Right renal cortex interstitium (tissue), 3 donors: ENCODE measurements around the gene MBP. TPM values are rescaled to one million over a fixed set of nuclear protein-coding genes. Genes with fewer than 3 reads are reported as not detected.

Source experiments
- DNase-seq, 3 donors: peaks; one replicate each; pipeline ENCODE4 v3.0.0-alpha.2; 2013; ENCODE audit warnings: low read depth in 3 of 3, low spot score in 2 of 3
- polyA plus RNA-seq, 3 donors: library from polyadenylated mRNA; unstranded; fragments of 120-200 nt; gene quantifications; one replicate each; pipeline ENCODE4 v1.2.1, GENCODE V29; 2013; ENCODE audit not compliant: insufficient read length in 3 of 3

The MBP gene
- polyA plus RNA-seq, 3 donors, result 17.5 to 20.9 (median 17.7) TPM

DNA sequence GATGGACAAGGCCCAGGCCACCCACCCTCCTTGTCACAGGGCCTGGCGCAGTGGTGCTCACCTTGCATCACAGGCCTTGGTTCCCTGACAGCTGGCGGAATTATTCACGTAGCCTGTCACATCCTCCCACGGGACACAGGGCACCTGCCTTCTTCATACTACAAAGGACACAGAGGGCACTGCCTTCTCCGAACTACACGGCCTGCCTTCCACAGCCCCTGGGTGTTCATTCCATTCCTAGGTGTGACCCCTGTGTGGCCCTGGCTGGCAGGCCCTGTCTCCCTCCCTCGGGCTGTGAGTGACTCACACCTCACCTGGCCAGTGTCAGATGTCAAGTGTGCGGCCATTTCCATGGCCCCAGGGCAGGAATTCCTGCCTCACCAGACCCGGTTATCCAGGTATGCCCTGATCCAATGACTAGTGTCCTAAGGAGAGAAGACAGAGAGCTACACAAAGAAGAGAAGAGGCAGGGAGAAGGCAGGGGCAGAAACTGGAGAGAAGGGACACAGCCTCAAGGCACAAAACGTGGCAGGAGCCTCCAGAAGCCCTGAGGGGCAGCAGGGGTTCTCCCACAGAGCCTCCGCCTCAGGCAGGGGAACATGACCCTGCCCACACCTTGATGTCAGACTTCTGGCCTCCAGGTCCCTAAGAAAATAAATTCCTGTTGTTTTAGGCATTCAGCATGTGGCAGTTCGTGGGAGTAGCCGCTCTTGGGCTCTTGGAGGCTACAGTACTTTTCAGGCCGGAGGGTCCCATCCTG lies 43.4 kb downstream of the MBP start:
- DNase-seq, result no peak

DNA sequence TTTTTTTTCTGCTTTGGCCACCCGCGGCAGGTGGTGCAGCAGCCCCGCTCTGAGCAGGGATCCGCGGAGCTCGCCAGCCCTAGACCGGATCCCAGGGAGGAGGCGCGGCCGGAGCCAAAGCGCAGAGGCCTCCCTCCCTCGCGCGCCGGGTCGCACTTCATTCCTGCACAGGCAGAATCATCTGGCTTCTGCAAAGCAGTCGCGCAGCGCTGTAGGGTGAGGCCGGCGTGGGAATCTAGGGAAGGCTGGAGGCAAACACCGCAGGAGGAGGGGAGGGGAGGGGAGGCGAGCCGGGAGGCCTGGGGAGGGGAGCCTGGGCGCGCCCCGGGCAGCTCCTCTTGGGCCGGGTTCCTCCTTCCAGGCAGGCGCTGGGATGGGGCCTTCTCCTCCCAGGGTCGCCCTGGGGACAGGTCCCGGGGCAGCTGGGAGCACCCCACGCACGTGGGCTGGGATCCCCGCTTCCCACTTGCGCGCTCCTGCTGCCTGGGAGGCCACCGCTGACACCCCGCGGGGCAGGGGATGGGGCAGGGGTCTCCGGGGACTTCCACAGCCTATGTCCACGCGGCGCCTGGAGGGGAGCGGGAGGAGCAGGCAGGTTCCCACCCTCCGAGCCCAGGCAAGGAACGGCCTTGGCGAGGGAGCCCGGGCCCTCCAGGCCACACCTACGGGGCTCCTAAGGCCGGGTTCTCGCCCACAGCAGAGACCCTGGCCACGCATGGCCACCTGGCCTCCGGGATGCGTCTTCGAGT lies 45.0 kb downstream of the MBP start:
- no peak for DNase-seq

DNA sequence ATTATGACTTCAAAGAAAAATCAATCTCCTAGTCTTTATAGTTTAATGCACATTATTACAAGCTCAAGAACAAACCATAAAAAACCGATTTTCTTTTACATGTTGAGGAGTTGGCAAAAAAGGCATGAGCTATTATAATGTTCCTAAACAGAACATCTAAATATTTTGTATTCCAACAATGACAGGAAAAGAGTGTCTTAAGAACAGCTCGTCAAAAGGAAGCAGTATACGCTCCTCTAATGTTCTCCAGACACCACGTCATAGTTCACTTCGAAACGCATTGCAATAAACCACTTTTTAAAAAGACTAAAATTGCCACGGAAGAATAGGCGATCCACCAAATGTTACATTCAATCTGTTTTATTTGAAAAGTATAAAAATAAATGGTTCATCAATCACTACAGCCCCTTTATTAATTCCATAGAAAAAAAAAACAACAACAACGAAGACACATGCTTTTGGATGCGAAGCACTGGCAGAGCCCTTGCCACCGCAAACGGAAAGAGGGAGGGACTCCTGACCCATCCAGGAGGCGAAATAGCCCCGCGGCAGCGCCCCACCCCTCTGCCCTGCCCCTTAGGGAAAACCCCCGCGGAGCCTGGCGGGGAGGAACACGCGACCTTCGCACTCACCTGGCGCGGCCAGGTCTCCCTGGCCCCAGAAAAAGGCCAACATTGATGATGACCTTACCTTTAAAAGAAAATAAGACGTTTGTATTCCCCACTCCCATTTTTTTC lies 45.8 kb downstream of the MBP start:
- DNase-seq, result no peak

DNA sequence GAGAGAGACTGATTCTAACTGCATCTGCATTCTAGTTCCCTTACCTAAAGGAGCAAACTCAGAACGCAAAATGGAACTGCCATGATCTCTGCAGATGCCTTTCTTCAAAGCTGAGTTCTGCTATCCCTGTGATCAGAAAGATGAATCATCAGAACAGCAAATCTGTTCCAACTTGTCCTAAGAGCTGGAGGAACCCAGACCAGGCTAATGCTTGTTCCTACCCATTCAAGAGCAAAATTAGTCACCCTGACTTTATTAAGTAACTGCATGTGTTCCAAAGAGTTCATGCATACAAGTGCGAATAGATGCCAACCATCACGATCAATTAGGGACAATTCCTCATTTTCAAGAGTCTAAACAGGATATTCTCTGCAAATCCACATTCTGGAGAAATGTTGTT lies 46.5 kb downstream of the MBP start:
- no peak for DNase-seq

DNA sequence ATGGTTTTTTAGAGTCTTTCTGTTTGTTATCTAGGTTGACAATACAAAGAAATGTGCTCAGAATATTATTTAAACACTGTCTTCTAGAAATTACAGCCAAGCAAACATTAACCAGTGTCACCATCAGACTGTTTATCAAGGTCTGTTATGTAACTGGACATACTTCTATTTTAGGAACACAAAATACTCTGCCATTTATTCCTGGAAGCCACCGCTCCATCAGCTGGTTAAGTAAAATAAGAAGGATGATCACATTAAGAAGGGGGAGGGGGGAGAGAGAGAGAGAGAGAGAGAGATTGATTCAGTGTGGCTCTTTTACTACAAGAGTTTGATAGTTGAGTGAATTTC lies 47.9 kb downstream of the MBP start:
- no peak for DNase-seq

DNA sequence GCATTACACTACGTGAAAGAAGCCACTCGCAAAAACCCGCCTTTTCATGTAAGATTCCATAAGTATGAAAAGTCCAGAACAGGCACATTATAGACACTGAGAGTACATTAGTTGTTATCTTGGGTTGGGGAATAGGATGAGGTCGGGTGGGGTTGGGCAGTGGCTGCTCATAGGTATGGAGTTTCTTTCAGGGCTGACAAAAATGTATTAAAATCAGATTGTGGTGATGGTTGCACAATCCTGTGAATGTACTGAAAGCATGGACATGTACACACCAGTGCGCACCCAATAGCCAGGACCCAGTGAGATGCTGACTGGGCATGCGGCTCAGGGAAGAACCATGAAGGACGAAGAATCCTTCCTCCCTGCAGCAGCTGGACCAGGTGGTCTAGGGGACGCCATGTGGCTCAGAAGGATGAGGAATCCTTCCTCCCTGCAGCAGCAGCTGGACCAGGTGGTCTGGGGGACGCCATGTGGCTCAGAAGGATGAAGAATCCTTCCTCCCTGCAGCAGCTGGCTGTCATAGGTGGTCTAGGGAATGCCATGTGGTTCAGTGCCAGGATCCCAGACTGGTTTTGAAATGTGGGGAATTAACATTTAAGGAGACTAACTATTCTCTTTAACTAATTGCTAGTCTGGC lies 50.1 kb downstream of the MBP start:
- no peak for DNase-seq

DNA sequence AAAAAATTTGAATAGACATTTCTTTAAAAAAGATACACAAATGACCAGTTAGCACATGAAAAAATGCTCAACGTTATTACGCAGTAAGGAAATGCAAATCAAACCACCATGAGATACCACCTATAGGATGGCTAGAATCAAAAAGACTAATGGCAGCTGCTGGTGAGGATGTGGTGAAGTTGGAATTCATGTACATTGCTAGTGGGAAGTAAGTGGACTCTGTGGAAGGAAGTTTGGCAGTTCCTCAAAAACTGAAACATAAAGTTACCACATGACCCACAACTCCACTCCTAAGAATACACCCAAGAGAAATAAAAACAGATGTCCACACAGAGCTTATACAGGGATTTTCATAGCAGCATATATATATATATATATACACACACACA lies 51.2 kb downstream of the MBP start:
- no peak for DNase-seq

DNA sequence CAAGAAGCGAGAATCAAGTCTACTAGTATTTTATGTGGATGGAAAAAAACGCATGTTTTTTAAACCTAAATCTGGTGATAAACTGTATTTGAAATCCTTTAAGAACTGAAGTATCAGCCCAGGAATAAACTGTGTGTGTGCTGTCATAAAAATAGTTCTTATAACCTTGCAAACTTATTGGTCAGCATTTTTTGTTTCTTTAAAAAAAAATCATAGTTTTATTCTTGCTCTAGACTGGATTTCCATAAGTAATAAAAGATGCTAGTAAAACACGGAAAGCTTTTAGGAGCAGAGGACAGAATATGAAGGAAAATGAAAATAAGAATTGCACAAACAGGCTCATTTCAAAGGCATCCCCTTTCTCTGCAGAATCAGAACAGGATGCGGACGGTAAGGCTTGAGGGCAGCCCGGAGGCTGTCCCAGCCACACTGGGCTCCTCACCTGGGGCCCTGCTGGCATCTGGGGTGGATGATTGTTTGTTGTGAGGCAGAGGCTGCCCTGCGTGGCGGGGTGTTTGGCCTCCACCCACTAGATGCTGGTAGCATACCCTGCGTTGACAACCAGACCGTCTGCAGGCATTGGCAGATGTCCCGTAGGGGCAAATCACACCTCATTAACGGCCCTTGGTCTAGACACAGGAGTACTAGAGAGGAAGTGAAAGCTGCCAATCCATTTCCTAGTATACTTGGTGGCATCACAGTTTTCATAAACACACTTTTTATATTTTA lies 52.5 kb downstream of the MBP start:
- DNase-seq, result no peak

DNA sequence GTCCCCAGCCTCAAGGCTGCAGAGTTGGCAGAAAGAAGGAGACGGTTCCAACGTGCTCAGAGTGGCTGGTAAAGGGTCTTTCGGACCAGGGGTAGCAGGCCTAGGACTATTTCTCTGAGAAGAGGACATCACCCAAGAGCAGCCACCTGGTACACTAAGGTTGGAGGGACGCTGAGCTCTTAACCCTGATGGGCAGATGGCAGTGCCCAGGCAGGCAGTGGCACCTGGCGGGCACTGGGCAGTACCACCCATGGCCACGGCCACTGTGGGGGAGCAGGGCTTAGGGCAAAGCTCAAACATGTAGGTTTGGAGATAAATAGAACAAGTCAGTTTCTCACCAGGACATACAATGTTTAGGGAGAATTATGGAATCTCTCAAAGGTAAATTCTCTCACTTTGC lies 53.5 kb downstream of the MBP start:
- no peak for DNase-seq

DNA sequence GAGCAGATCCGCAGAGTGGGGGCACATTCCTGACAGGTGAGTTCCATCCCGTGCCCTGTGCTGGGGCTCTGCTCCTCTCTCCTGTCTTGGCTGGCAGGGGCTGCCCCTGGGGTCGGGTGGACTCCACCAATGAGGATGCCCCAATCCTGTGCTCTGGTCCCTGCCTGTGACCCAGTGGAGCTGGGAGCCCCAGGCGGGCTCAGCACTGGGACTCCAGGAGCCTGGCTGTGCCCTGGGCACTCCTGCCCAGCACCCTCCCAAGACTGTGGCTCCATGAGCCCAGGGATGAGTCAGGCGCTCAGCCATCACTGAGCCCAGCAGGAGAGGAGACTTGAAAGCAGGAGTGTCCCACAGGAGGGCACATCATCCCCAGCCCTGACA lies 53.9 kb downstream of the MBP start:
- DNase-seq, result no peak

DNA sequence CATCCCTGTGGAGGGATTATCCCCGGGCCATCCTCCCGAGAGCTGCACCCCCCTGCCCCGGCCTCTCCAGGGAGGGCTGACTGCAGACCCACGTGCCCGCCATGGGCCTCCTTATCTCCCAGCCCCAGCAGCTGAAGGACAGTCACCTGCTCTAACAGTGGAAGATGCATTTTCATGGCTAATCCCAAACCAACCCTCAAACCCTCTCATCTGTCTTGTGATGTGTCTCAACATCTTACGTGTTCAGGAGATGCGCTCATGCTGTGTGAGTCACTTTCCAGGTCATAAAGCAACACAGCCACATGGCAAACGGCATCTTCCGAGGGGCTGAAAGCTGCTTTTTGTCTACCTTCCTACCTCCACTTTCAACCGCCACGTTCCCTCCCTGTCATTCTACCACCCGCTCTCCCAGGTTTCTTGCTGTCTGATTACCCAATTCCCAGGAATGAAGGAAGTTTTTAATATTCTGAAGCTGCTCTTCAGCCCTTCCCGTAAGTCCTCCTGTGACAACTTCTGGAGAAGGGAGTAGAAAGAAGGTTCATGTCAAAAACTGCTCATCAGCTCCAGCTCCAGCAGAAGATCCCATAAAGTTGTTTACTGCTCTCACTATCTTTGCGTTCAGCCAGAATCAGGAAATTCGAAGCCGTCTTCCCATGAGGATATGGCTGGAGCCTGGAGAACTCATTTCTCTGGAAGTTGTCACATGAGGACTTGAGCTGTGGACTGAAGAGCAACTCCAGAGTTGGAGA lies 54.5 kb downstream of the MBP start:
- no peak for DNase-seq

DNA sequence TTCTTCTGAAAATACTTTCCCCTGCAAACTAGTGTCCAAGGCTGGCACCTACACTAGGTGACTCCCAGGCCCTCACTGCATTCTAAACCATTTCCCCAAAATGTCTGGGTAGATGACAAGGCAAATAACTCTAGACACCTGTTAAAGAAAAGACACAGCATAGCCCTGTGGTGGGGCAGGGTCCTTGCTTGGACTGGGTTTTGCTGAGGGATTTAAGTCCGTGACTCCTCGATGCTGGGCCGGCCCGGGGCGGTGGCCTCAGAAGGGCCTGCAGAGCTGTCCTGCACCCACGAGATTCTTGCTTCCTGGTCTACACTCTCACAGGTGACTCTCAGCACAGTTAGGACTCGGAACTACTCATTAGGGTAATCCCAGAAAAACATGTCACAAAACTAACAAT lies 55.2 kb downstream of the MBP start:
- no peak for DNase-seq

DNA sequence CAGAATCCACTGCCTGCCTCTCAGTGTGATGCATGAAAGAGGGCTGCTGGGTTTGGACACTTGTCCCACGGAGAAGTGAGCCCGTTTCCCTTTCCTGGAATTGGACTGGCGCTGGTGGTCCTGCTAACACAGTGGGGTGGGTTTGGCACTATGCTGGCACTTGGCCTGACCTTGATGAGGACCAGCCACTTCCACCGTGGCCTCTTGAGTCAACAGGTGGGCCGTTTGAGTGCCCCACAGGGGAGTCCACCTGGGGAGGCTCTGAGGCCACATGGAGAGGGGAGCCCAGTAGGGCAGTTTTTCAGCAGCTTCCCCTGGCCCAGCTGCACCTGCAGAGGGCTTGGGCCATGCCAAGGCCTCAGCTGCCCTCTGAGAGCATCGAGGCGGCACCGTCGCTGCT lies 56.5 kb downstream of the MBP start:
- DNase-seq, result no peak

DNA sequence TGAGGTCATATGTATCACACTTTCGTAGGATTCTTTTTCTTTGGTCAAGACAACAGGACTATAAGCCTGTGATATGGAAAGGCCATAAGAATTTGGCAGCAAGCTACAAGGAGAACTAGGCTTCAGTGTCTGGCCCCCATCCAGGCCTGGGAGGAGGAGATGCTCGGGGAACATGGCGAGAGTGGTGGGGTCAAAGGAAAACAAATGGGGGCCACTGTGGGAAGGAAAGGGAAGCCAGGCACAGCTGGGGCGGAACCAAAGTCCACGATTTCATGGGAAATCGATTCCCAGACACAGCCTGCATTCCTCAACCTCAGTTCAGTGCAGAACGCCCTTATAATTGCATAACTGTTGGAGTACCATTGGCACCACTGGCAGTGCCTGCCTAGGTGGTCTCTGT lies 58.2 kb downstream of the MBP start:
- no peak for DNase-seq

DNA sequence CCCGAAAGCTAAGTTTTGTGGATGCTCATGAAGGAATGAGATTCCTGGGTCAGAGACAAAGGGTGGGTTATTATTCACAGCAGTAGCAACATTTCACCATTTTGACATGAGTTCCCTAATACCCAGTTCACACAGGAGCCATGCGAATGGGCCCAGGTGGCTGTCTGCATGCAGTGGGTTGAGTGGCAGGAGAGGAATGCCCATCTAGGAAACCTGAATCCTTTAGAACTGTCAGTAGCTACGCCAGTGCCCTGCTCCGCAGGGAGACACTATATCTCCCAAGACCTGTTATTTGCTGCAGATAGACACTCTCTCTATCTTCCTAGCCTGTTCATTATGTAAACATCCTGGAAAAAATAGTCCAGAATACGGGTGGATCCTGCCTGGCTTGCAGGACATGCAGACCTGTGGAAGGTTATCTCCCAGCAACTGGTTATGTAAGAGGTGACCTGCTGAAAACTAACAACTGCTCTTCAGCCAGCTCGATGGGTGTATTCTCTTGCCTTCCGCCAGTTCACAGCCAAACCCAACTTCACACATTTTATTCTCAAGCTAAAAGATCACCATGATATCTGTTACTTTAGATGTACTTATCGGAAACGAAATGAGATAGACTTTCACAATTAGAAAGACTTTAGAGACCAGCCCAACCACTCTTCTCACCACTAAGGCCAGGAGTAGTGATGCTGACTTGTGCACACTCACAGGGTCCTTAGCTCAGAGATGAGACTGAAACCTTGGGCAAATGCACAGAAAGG lies 59.1 kb downstream of the MBP start:
- DNase-seq, result no peak

DNA sequence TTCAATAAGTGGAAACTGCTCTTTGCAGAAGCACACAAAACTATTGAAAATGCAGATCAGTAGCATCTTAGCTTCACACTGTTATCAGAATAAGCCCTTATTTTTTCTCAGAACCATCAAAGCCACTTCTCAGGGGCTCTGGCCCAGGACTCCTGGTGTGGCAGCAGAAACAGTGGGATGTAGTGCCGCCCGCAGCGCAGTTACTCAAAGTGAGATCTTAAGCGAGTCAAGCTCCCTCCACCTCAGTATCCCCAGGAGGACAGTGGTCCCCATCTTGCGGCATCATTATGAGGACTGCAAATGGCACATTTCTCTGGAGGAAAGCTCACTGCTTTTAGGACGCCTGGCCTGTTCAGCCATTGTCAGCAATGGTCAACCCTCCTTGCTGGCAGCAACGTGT lies 60.0 kb downstream of the MBP start:
- DNase-seq, result no peak

DNA sequence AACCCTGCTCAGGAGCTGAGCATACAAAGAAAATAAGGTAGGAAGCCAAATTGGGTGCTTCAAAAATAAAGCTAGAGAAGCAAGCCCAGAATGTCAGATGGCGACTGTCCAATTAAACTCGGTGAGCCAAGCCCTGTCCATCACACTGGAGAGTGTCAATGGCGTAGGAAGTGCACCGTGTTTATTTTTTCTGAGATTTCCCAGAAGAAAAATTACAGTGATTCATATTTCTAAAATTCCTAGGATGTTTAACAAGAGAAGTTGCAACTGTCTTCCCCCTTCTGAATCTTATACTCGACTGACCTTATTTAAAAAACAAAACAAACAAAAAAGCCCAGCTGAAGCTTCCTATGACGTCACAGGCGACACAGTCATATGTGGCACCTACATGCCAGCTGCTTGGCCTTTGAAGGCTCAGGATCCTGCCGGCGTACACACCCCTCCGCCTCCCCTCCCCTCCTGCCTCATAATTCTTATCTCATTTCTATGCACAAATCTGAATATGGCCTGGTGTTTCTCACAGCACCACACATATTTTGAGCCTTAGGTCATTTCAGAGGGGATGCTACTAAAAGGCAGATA lies 60.8 kb downstream of the MBP start:
- no peak for DNase-seq

DNA sequence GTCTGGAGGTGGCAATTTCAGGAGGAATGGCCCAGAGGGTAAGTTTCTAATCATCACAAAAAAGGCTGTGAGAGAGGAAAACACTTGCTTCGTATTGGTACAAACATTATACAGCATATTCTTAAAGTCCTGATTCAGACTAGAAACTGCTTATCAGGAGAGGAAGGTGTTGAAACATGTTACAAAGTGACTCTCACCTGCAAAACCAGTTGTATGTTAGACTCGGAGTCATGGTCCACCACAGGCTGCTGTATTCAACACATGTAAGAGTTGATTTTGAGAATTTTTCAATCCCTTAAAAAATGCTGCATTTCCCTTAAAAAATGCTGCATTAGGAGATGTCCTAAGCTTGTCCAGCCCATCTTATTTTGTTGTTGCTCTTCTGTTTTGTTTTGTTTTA lies 61.5 kb downstream of the MBP start:
- no peak for DNase-seq

DNA sequence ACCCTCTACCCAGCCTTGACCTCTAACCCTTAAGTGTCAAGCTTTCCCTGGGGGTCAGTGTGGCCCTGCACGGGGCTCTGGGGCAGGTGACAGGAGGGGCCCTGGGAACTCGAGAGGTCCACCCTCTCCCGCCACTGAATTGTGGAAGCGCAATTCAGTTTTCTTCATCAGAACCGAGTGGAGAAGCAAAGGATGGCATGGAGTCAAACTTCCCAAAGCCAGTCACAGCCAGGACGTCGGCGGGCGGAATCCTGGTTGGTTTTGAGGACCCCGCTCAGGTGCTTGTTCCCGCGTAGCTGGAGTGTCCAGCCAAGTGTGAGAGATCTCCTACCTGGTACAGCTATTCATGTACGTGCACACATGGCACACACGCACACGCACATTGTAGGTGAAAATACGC lies 62.0 kb downstream of the MBP start:
- no peak for DNase-seq
